Fibroblast of upper back skin (primary cell): ENCODE results near the gene DNAJB12.

Experiments used
- DNase-seq: peaks from one replicate; pipeline ENCODE4 v3.0.0-alpha.2; 2013

DNAJB12 gene

GRCh38 chr10:72285972-72286521, 68.7 kb downstream of the DNAJB12 start:
- DNase-seq: no peak

GRCh38 chr10:72283131-72283530, 71.6 kb downstream of the DNAJB12 start:
- DNase-seq: no peak
